DMS114 treated with DMSO at 0.1 percent for 48 hours (cell line): ENCODE measurements around the gene DHX16.

Source experiments
- DNase-seq: peaks from one replicate; lab custom pipeline; 2025; ENCODE audit not compliant: unreplicated experiment; lab: John Stamatoyannopoulos, UW

Gene DHX16

GRCh38 chr6:30641048-30641447 lies 31.8 kb downstream of the DHX16 start:
- DNase-seq, result no peak

GRCh38 chr6:30640481-30640880 lies 32.3 kb downstream of the DHX16 start:
- no peak for DNase-seq

- no peak for DNase-seq
Observed at GRCh38 chr6:30635834-30636233, 37.0 kb downstream of the DHX16 start.

GRCh38 chr6:30626484-30627366 lies 46.1 kb downstream of the DHX16 start, which contains the start of gene ATAT1:
Gene ATAT1 (plus strand): TSS chr6:30626874.
- peak; percentile 90 for DNase-seq

GRCh38 chr6:30625511-30625910 lies 47.3 kb downstream of the DHX16 start:
- no peak for DNase-seq

GRCh38 chr6:30619561-30619960 lies 53.2 kb downstream of the DHX16 start:
- no peak for DNase-seq

- no peak for DNase-seq
Observed at GRCh38 chr6:30618270-30618797, 54.5 kb downstream of the DHX16 start.

GRCh38 chr6:30617565-30618269 lies 55.1 kb downstream of the DHX16 start, which contains the start of gene MRPS18B:
Gene MRPS18B (plus strand): TSS chr6:30617840. CDS start chr6:30617866, 26 bp downstream.
- peak; percentile 99 for DNase-seq

- DNase-seq, result peak; percentile 100
Observed at GRCh38 chr6:30616811-30617564, 55.8 kb downstream of the DHX16 start, which contains the start of gene PPP1R10. Gene PPP1R10 (minus strand): TSS chr6:30617243. CDS start chr6:30609944, 7,299 bp downstream.

- DNase-seq, result peak; percentile 72
Observed at GRCh38 chr6:30615958-30616810, 56.6 kb downstream of the DHX16 start.

GRCh38 chr6:30615219-30615957 lies 57.4 kb downstream of the DHX16 start:
- DNase-seq, result peak; percentile 85

- DNase-seq, result peak; percentile 99
Observed at GRCh38 chr6:30614843-30615218, 58.0 kb downstream of the DHX16 start.

GRCh38 chr6:30614044-30614842 lies 58.6 kb downstream of the DHX16 start:
- DNase-seq, result no peak

GRCh38 chr6:30613251-30614043 lies 59.4 kb downstream of the DHX16 start:
- no peak for DNase-seq

GRCh38 chr6:30612687-30613248 lies 60.0 kb downstream of the DHX16 start:
- DNase-seq, result no peak

GRCh38 chr6:30612213-30612612 lies 60.6 kb downstream of the DHX16 start:
- DNase-seq, result peak; percentile 57

GRCh38 chr6:30611856-30612194 lies 61.0 kb downstream of the DHX16 start:
- DNase-seq, result no peak
